HG02943 (cell line): ENCODE data around the gene TAAR1.
"Not testable (repeated sequence)": the region's sequence is repeated elsewhere in the genome, so short reads cannot be mapped to it uniquely, and the experiment has no call there.

Experiments used
- ATAC-seq: cut with Tn5 transposase; IDR thresholded peaks from one replicate; pipeline ENCODE4 v1.9.1; 2021; ENCODE audit warnings: mild to moderate bottlenecking, low read depth, moderate library complexity; ENCODE audit not compliant: unreplicated experiment

TAAR1 gene

DNA sequence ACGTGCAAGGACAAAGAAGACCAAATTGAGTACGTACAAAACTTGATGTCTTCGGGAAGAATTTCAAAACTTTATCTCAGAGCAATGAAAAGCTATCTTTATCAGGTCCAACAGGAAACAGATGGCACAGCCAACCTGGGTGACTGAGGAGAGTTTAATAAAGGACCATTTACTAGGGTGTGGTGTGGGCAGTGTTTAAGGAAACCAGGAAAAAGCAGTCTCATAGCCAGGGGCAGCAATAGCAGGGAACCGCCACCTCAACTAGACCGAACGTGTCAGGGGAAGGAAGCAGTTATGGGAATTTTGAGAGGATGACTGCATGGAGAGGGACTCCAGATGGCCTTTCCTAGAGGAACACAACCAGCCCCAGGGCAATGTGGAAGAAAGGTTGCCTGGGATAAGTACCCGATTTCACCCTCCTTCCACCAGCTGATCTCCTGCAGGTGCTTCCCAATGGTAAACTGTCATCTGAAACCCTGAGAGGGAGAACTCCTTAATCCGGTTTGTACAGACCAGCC is 54.3 kb downstream of the TAAR1 start:
- ATAC-seq = no peak

DNA sequence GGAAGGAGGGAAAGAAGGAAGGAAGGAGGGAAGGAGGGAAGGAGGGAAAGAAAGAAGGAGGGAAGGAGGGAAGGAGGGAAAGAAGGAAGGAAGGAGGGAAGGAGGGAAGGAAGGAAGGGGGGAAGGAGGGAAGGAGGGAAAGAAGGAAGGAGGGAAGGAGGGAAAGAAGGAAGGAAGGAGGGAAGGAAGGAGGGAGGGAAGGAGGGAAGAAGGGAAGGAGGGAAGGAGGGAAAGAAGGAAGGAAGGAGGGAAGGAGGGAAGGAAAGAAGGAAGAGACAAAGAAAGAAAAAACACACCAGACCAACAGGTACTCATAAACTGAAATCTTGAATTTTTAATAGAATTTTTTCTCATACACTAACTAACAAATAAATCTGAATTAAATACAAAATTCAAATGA is 58.1 kb downstream of the TAAR1 start:
- not testable (repeated sequence) for ATAC-seq

DNA sequence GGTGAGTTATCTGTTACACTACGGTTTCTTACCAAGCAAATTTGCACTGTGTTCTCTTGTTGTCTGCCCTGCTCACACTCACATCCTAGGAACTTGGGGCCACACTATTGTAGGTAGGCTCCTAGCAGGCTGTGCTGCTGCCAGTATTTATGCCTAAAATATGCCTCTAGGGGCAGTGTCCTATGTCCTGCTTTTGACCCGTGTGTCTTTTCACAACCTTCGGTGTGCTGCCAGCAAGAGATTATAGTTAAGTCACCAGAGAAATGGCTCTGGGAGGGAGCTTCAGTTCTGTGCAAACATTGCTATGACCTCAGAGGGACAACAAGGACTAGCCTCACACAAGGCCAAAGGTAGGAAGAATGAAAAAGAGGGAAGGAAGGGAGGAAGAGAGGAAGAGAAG is 60.5 kb downstream of the TAAR1 start:
- no peak for ATAC-seq

DNA sequence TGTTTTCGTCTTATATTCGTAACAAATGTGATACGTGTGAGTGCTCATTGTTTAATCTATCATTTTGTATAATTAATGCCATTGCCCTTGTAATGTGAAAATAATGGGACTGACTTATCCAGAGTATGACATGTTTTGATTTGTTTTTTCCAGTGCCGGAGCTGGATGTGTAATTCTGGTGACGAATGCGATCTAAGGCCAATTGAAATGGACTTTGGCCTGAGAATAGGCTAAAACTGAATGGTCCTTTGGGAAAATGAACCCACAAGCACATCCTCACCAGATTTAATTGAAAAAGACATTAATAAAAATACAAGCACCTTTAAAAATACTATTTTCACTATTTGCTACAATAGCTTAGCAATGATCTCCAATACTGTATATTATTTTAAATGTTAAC is 62.8 kb downstream of the TAAR1 start:
- ATAC-seq = no peak
